ENCODE measurements around the gene DCTN1.

DCTN1 gene

GRCh38 chr2:74371421-74371820 lies 8.7 kb downstream of the DCTN1 start:
- peaks cover 18% of the 10 kb centered on the region for H3K4me1 ChIP-seq (ENCODE audit: control insufficient read depth, insufficient read depth, low read length)

GRCh38 chr2:74369976-74370375 lies 10.1 kb downstream of the DCTN1 start:
- H3K27ac ChIP-seq (ENCODE audit: low read depth, low read length) = no peak overlapping the region
- H3K36me3 ChIP-seq (ENCODE audit: control insufficient read depth, insufficient read depth, low read length) = peaks cover 68% of the 10 kb centered on the region
- H3K4me3 ChIP-seq (ENCODE audit: low read depth, low read length) = no peak overlapping the region
- H3K4me1 ChIP-seq (ENCODE audit: control insufficient read depth, insufficient read depth, low read length) = peaks cover 17% of the 10 kb centered on the region
- H3K9ac ChIP-seq (ENCODE audit: low read depth, low read length) = no peak overlapping the region
- H3K27me3 ChIP-seq (ENCODE audit: control insufficient read depth, insufficient read depth, low read length) = no peaks in the 10 kb centered on the region
- H3K9me3 ChIP-seq (ENCODE audit: control insufficient read depth, insufficient read depth, low read length) = no peaks in the 10 kb centered on the region

More at GRCh38 chr2:74371421-74371820, 8.7 kb downstream of the DCTN1 start:
- peaks cover 61% of the 10 kb centered on the region for H3K36me3 ChIP-seq (ENCODE audit: control insufficient read depth, insufficient read depth, low read length)
- H3K9me3 ChIP-seq (ENCODE audit: control insufficient read depth, insufficient read depth, low read length) = no peaks in the 10 kb centered on the region
- no peak overlapping the region for H3K27ac ChIP-seq (ENCODE audit: low read depth, low read length)
- no peak overlapping the region for H3K4me3 ChIP-seq (ENCODE audit: low read depth, low read length)
- no peak overlapping the region for H3K9ac ChIP-seq (ENCODE audit: low read depth, low read length)
- no peaks in the 10 kb centered on the region for H3K27me3 ChIP-seq (ENCODE audit: control insufficient read depth, insufficient read depth, low read length)

GRCh38 chr2:74368499-74368898 lies 11.6 kb downstream of the DCTN1 start:
- Histone ChIP-seq H3K4me3 (ENCODE audit: low read depth, low read length) (no peak overlapping the region), H3K9ac (ENCODE audit: low read depth, low read length) (no peak overlapping the region), H3K4me1 (ENCODE audit: control insufficient read depth, insufficient read depth, low read length) (peaks cover 6% of the 10 kb centered on the region), H3K27me3 (ENCODE audit: control insufficient read depth, insufficient read depth, low read length) (no peaks in the 10 kb centered on the region), H3K27ac (ENCODE audit: low read depth, low read length) (no peak overlapping the region), H3K9me3 (ENCODE audit: control insufficient read depth, insufficient read depth, low read length) (no peaks in the 10 kb centered on the region), H3K36me3 (ENCODE audit: control insufficient read depth, insufficient read depth, low read length) (peaks cover 83% of the 10 kb centered on the region)

GRCh38 chr2:74367789-74368188 lies 12.3 kb downstream of the DCTN1 start:
- Histone ChIP-seq H3K27ac (ENCODE audit: low read depth, low read length) (no peak overlapping the region), H3K9me3 (ENCODE audit: control insufficient read depth, insufficient read depth, low read length) (no peaks in the 10 kb centered on the region), H3K9ac (ENCODE audit: low read depth, low read length) (no peak overlapping the region), H3K4me3 (ENCODE audit: low read depth, low read length) (no peak overlapping the region), H3K36me3 (ENCODE audit: control insufficient read depth, insufficient read depth, low read length) (peaks cover 90% of the 10 kb centered on the region), H3K4me1 (ENCODE audit: control insufficient read depth, insufficient read depth, low read length) (no peaks in the 10 kb centered on the region), H3K27me3 (ENCODE audit: control insufficient read depth, insufficient read depth, low read length) (no peaks in the 10 kb centered on the region)

- H3K27me3 ChIP-seq (ENCODE audit: control insufficient read depth, insufficient read depth, low read length) = no peaks in the 10 kb centered on the region
- no peaks in the 10 kb centered on the region for H3K4me1 ChIP-seq (ENCODE audit: control insufficient read depth, insufficient read depth, low read length)
- peaks cover 100% of the 10 kb centered on the region for H3K36me3 ChIP-seq (ENCODE audit: control insufficient read depth, insufficient read depth, low read length)
- no peaks in the 10 kb centered on the region for H3K9me3 ChIP-seq (ENCODE audit: control insufficient read depth, insufficient read depth, low read length)
- H3K27ac ChIP-seq (ENCODE audit: low read depth, low read length) = no peak overlapping the region
- no peak overlapping the region for H3K9ac ChIP-seq (ENCODE audit: low read depth, low read length)
- H3K4me3 ChIP-seq (ENCODE audit: low read depth, low read length) = no peak overlapping the region
These were observed 14.1 kb downstream of the DCTN1 start for GRCh38 chr2:74366036-74366435.

- no peak overlapping the region for H3K27ac ChIP-seq (ENCODE audit: low read depth, low read length)
- H3K9ac ChIP-seq (ENCODE audit: low read depth, low read length) = no peak overlapping the region
- no peaks in the 10 kb centered on the region for H3K27me3 ChIP-seq (ENCODE audit: control insufficient read depth, insufficient read depth, low read length)
- H3K4me1 ChIP-seq (ENCODE audit: control insufficient read depth, insufficient read depth, low read length) = no peaks in the 10 kb centered on the region
- no peaks in the 10 kb centered on the region for H3K9me3 ChIP-seq (ENCODE audit: control insufficient read depth, insufficient read depth, low read length)
- no peak overlapping the region for H3K4me3 ChIP-seq (ENCODE audit: low read depth, low read length)
- H3K36me3 ChIP-seq (ENCODE audit: control insufficient read depth, insufficient read depth, low read length) = peaks cover 99% of the 10 kb centered on the region
These were observed 15.3 kb downstream of the DCTN1 start for GRCh38 chr2:74364533-74365505.

- Histone ChIP-seq H3K4me3 (ENCODE audit: low read depth, low read length) (no peak overlapping the region), H3K27me3 (ENCODE audit: control insufficient read depth, insufficient read depth, low read length) (no peaks in the 10 kb centered on the region), H3K9me3 (ENCODE audit: control insufficient read depth, insufficient read depth, low read length) (no peaks in the 10 kb centered on the region), H3K9ac (ENCODE audit: low read depth, low read length) (no peak overlapping the region), H3K4me1 (ENCODE audit: control insufficient read depth, insufficient read depth, low read length) (no peaks in the 10 kb centered on the region), H3K36me3 (ENCODE audit: control insufficient read depth, insufficient read depth, low read length) (peaks cover 94% of the 10 kb centered on the region), H3K27ac (ENCODE audit: low read depth, low read length) (no peak overlapping the region)
These were observed 18.8 kb downstream of the DCTN1 start for GRCh38 chr2:74361327-74361726.

GRCh38 chr2:74357627-74358026 lies 22.5 kb downstream of the DCTN1 start:
- H3K4me3 ChIP-seq (ENCODE audit: low read depth, low read length) = no peak overlapping the region
- H3K4me1 ChIP-seq (ENCODE audit: control insufficient read depth, insufficient read depth, low read length) = no peaks in the 10 kb centered on the region
- no peak overlapping the region for H3K27ac ChIP-seq (ENCODE audit: low read depth, low read length)
- no peaks in the 10 kb centered on the region for H3K9me3 ChIP-seq (ENCODE audit: control insufficient read depth, insufficient read depth, low read length)
- peaks cover 57% of the 10 kb centered on the region for H3K36me3 ChIP-seq (ENCODE audit: control insufficient read depth, insufficient read depth, low read length)
- no peaks in the 10 kb centered on the region for H3K27me3 ChIP-seq (ENCODE audit: control insufficient read depth, insufficient read depth, low read length)
- no peak overlapping the region for H3K9ac ChIP-seq (ENCODE audit: low read depth, low read length)

GRCh38 chr2:74349889-74350288 lies 30.2 kb downstream of the DCTN1 start:
- no peaks in the 10 kb centered on the region for H3K36me3 ChIP-seq (ENCODE audit: control insufficient read depth, insufficient read depth, low read length)
- H3K4me1 ChIP-seq (ENCODE audit: control insufficient read depth, insufficient read depth, low read length) = no peaks in the 10 kb centered on the region
- no peaks in the 10 kb centered on the region for H3K9me3 ChIP-seq (ENCODE audit: control insufficient read depth, insufficient read depth, low read length)
- H3K4me3 ChIP-seq (ENCODE audit: low read depth, low read length) = no peak overlapping the region
- no peak overlapping the region for H3K27ac ChIP-seq (ENCODE audit: low read depth, low read length)
- H3K27me3 ChIP-seq (ENCODE audit: control insufficient read depth, insufficient read depth, low read length) = no peaks in the 10 kb centered on the region
- no peak overlapping the region for H3K9ac ChIP-seq (ENCODE audit: low read depth, low read length)

- H3K9ac ChIP-seq (ENCODE audit: low read depth, low read length) = no peak overlapping the region
- no peaks in the 10 kb centered on the region for H3K4me1 ChIP-seq (ENCODE audit: control insufficient read depth, insufficient read depth, low read length)
- no peak overlapping the region for H3K4me3 ChIP-seq (ENCODE audit: low read depth, low read length)
- no peaks in the 10 kb centered on the region for H3K36me3 ChIP-seq (ENCODE audit: control insufficient read depth, insufficient read depth, low read length)
- H3K27me3 ChIP-seq (ENCODE audit: control insufficient read depth, insufficient read depth, low read length) = no peaks in the 10 kb centered on the region
- H3K27ac ChIP-seq (ENCODE audit: low read depth, low read length) = no peak overlapping the region
- H3K9me3 ChIP-seq (ENCODE audit: control insufficient read depth, insufficient read depth, low read length) = no peaks in the 10 kb centered on the region
These were observed 32.4 kb downstream of the DCTN1 start for GRCh38 chr2:74347742-74348141.

GRCh38 chr2:74347303-74347702 lies 32.8 kb downstream of the DCTN1 start:
- H3K27me3 ChIP-seq (ENCODE audit: control insufficient read depth, insufficient read depth, low read length) = no peaks in the 10 kb centered on the region; the same call in 1 of the 2 replicates
- no peaks in the 10 kb centered on the region for H3K4me1 ChIP-seq (ENCODE audit: control insufficient read depth, insufficient read depth, low read length)
- no peak overlapping the region for H3K9ac ChIP-seq (ENCODE audit: low read depth, low read length)
- H3K9me3 ChIP-seq (ENCODE audit: control insufficient read depth, insufficient read depth, low read length) = no peaks in the 10 kb centered on the region
- no peak overlapping the region for H3K4me3 ChIP-seq (ENCODE audit: low read depth, low read length)
- no peaks in the 10 kb centered on the region for H3K36me3 ChIP-seq (ENCODE audit: control insufficient read depth, insufficient read depth, low read length)
- no peak overlapping the region for H3K27ac ChIP-seq (ENCODE audit: low read depth, low read length)
